Adrenal gland (tissue), 12 donors: ENCODE results near the gene NEUROG2. TPM values are rescaled to one million over a fixed set of nuclear protein-coding genes. Genes with fewer than 3 reads are reported as not detected.

Experiments used
- DNase-seq, 7 donors: peaks; one replicate each; pipeline ENCODE4 v3.0.0-alpha.2; 2019 to 2020
- H3K27ac ChIP-seq, 5 donors: fragments of 200-600 bp; sonication (generic) in 4 of 5; 1 replicate in 3 of 5; 2 replicates in 2 of 5; pipeline versions ENCODE4 v1.5.1 to v1.8.0; 2016 to 2020; ENCODE audit warnings: mild to moderate bottlenecking in 1 of 5
- H3K27me3 ChIP-seq: fragments of 200-600 bp; 2 replicates; pipeline ENCODE4 v1.8.0; 2021
- H3K36me3 ChIP-seq, 2 donors: fragments of 200-600 bp; replicated peaks in 1 of 2; 1 replicate in 1 of 2; 2 replicates in 1 of 2; pipeline versions ENCODE4 v1.5.1 to v1.8.0; 2018 to 2022
- H3K4me1 ChIP-seq, 2 donors: fragments of 200-600 bp; replicated peaks in 1 of 2; 1 replicate in 1 of 2; 2 replicates in 1 of 2; pipeline versions ENCODE4 v1.5.1 to v1.8.0; 2018 to 2021
- H3K4me3 ChIP-seq, 4 donors: fragments of 200-600 bp; sonication (generic) in 3 of 4; one replicate each; pipeline ENCODE4 v1.5.1; 2016 to 2018
- H3K9me3 ChIP-seq, 3 donors: fragments of 200-600 bp; sonication (generic) in 1 of 3; replicated peaks in 1 of 3; 1 replicate in 2 of 3; 2 replicates in 1 of 3; pipeline versions ENCODE4 v1.5.1 to v1.8.0; 2016 to 2021
- POLR2A ChIP-seq, 2 donors: fragments of 450-650 bp; IDR thresholded peaks; one replicate each; pipeline ENCODE4 v1.6.1; 2017; ENCODE audit warnings: antibody characterized with exemption in 2 of 2, mild to moderate bottlenecking in 2 of 2, moderate library complexity in 1 of 2
- WGBS, 4 donors: extraction: QIAGEN DNeasy Blood & Tissue Kit in 2 of 4; methylation state at CpG; one replicate each; pipeline versions ENCODE4 v1.1.5 to v1.1.7; 2013 to 2017; 5-methylcytosine and 5-hydroxymethylcytosine counted together
- intact Hi-C, 2 donors: fragments of 100-400 bp; cut with DNase I; formaldehyde crosslinking; loops; one replicate each; pipeline versions ENCODE4 v1.14.1 to v1.15.0; 2022 to 2023
- polyA plus RNA-seq, 3 donors: library from polyadenylated mRNA; stranded (reverse); fragments of 200-250 nt in 2 of 3; fragments of 350-450 nt in 1 of 3; fragmentation: Illumina TruSeq in 1 of 3; extraction: RNeasy Lipid Tissue Mini Kit (QIAGEN cat#74804) in 1 of 3; gene quantifications; one replicate each; pipeline ENCODE4 v1.2.3, GENCODE V29; 2013 to 2014
- total RNA-seq, 9 donors: library from RNA; depleted of rRNA in 4 of 9; stranded (reverse); fragments of >200 nt in 4 of 9; fragments of 120-200 nt in 1 of 9; fragmentation: NEBNext Ultra II Directional in 1 of 9; extraction: Animal tissue kit (Norgen Biotek cat#: 25700) in 1 of 9; gene quantifications; one replicate each; pipeline versions ENCODE4 v1.1.0 to v1.2.4, GENCODE V29; 2013 to 2023
- TF ChIP-seq, protein P1 (sequence below), 6 experiments: fragments of 450-650 bp in 4 of 6; fragments of 200-600 bp in 2 of 6; sonication (generic) in 1 of 6; IDR thresholded peaks; 1 replicate in 5 of 6; 2 replicates in 1 of 6; pipeline versions ENCODE4 v1.5.1 to v1.8.0; 2016 to 2021; ENCODE audit warnings: antibody characterized with exemption in 6 of 6, mild to moderate bottlenecking in 2 of 6, moderate library complexity in 1 of 6
- donor health status: healthy with polysubstance abuse.
- donor health status: Bipolar disorder and iron deficiency.
- donor health status: DM: yes; HTN: yes; CAD: no.
- donor health status: DM: no; HTN: no; CAD: no.
- donor health status: DM: no; HTN: no; CAD: no.
- donor health status: DM: yes; HTN: yes; CAD: no.

The NEUROG2 gene
- total and polyA plus RNA-seq, 12 donors = 0.06 TPM; not detected in 11

DNA sequence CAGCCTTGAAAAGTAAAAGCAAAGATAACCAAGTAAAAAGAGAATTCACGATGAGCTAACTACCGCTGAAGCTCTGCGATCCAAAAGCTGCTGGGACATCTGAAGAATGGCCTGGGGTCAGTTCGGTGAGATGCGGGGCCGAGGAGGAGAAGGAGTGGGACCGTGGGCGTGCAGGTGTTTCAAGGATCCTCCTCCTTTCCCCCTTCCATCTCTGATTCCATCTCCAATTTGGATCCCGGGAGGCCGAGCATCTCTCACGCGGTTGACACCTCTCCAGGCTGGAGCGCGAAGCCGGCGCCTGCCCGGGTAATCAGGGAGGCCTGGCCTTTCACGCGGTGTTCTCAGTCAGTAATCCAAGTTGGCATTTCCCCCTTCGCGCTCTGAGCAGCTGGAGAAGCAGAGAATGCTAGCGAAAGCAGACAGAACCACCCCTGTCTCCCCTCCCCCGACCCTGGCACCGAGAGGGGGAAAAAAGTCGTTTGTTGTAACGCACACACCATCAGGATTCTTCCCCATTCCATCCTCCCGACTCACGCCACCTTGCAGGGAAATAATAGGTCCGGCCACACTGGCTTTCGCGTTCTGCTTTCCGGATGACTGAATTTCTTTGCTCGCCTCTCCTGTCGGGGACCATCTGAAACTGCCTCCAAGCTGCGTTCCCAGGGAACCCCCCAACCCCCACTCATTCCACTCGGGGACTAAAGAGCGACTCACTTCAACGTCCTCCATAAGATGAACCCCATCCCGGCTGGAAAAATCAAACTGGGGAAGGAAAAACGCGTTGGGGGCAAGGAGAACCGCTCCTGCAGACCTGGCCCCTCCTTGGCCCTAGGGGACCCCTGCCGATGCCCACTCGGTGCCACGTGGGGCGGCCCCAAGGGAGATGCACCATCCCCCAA lies 6.5 kb downstream of the NEUROG2 start:
- Histone ChIP-seq H3K4me3 (peak overlapping the region in 1 of 4 donors; percentile 18), H3K27ac (no peak overlapping the region), H3K9me3 (no peaks in the 10 kb centered on the region), H3K4me1 (peaks cover 6 to 24% of the 10 kb centered on the region in 2 donors), H3K27me3 (peaks cover 79% of the 10 kb centered on the region), H3K36me3 (no peaks in the 10 kb centered on the region)
- no peak for TF ChIP-seq POLR2A (IDR thresholded peaks at IDR 0.05)
- TF ChIP-seq, protein P1, sequence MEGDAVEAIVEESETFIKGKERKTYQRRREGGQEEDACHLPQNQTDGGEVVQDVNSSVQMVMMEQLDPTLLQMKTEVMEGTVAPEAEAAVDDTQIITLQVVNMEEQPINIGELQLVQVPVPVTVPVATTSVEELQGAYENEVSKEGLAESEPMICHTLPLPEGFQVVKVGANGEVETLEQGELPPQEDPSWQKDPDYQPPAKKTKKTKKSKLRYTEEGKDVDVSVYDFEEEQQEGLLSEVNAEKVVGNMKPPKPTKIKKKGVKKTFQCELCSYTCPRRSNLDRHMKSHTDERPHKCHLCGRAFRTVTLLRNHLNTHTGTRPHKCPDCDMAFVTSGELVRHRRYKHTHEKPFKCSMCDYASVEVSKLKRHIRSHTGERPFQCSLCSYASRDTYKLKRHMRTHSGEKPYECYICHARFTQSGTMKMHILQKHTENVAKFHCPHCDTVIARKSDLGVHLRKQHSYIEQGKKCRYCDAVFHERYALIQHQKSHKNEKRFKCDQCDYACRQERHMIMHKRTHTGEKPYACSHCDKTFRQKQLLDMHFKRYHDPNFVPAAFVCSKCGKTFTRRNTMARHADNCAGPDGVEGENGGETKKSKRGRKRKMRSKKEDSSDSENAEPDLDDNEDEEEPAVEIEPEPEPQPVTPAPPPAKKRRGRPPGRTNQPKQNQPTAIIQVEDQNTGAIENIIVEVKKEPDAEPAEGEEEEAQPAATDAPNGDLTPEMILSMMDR (IDR thresholded peaks at IDR 0.05) = no peak
- 4 to 6% (median 5%) methylated on average over 28 to 46 of the region's 46 CpGs for whole genome bisulfite sequencing, 4 donors
- intact Hi-C loops = no loop called here
- DNase-seq = no peak

DNA sequence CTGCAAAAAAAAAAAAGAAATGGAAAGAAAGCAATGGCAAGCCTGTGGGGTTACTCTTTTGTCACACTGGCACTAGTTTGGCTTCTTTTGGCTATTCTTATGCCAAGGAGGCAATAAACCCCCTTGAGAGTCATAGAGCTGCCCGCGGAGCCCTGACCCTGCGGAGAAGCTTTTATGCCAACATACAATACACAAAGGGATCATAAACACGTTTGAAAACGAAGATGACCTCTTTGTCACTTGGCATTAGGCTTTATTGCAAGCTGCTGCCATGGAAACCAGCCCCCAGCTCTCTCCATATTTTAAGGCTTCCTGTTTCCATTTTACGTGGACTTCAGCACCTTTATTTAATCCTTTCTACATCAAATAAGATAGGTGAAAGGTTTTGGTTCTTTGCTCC lies 7.6 kb downstream of the NEUROG2 start:
- Histone ChIP-seq H3K4me3 (no peak overlapping the region), H3K4me1 (peaks cover 6 to 24% of the 10 kb centered on the region in 2 donors), H3K36me3 (no peaks in the 10 kb centered on the region), H3K27me3 (peaks cover 74% of the 10 kb centered on the region), H3K9me3 (no peaks in the 10 kb centered on the region), H3K27ac (no peak overlapping the region)
- DNase-seq = no peak
- intact Hi-C loops = no loop called here
- TF ChIP-seq, protein P1 (IDR thresholded peaks at IDR 0.05) = no peak
- WGBS, 4 donors = 4 to 14% (median 9%) methylated on average over 6 of the region's 6 CpGs

DNA sequence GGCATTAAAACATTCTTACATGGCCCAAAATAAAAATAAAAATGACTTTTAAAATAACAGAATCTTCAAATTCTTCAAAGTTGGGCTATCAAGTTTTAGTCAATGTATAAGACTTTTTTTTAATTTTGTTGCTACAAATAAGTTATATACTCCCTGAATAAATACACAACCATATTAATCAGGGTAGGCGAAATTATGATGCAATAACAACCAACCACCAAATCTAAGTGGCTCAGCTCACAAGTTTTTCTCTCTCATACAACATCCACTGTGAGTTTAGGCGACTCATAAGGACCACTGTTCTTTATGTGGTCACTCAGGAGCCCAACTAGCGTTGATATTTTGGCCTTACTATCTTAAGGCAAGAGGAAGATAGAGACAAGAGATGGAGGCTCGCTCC lies 11.2 kb downstream of the NEUROG2 start:
- no peak for DNase-seq
- H3K4me3 ChIP-seq = no peak overlapping the region
- no peak for TF ChIP-seq POLR2A (IDR thresholded peaks at IDR 0.05)
- TF ChIP-seq, protein P1 (IDR thresholded peaks at IDR 0.05) = no peak
- H3K36me3 ChIP-seq = no peaks in the 10 kb centered on the region
- H3K4me1 ChIP-seq = peaks cover 0 to 11% of the 10 kb centered on the region in 2 donors
- no peaks in the 10 kb centered on the region for H3K9me3 ChIP-seq
- no peak overlapping the region for H3K27ac ChIP-seq
- intact Hi-C loops = no loop called here
- 79 to 81% (median 80%) methylated on average over 4 of the region's 4 CpGs for WGBS, 4 donors
- peaks cover 44% of the 10 kb centered on the region for H3K27me3 ChIP-seq

DNA sequence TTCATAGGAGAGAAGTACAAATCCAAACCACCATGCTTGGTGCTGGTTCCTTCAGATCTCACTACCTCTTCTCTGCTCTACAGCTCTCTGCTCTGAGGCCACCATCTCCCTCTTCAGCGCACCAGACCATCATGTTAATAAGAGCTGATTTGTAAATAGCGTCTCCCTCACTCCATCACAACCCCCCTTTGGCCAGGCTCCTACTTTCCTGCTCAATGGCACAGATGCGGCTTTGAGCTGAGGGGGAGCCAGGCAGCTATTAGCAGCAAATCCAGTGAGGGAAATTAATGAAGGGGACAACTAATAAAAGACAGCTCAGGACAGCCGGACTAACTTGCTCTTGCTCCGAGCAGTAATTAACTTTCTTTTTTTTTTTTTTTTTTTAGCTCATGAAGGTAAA lies 13.1 kb downstream of the NEUROG2 start:
- H3K27ac ChIP-seq = no peak overlapping the region
- no peaks in the 10 kb centered on the region for H3K4me1 ChIP-seq
- H3K36me3 ChIP-seq = no peaks in the 10 kb centered on the region
- no peak for TF ChIP-seq POLR2A (IDR thresholded peaks at IDR 0.05)
- TF ChIP-seq, protein P1 (IDR thresholded peaks at IDR 0.05) = no peak
- 69 to 72% (median 69%) methylated on average over 5 of the region's 5 CpGs for WGBS, 4 donors
- peaks cover 25% of the 10 kb centered on the region for H3K27me3 ChIP-seq
- DNase-seq = no peak
- intact Hi-C loops = no loop called here
- no peak overlapping the region for H3K4me3 ChIP-seq
- no peaks in the 10 kb centered on the region for H3K9me3 ChIP-seq
